Liver (tissue), 3 donors: Measurements from ENCODE around the gene ZMYND8.
A peak's percentile ranks its signal among the peaks of the same experiment; 100 is the strongest.

Source experiments
- ATF3 ChIP-seq: IDR thresholded peaks from 2 replicates; pipeline ENCODE4 v1.6.1; 2016; ENCODE audit warnings: antibody characterized with exemption
- CTCF ChIP-seq: fragments of 150-350 bp; IDR thresholded peaks from 2 replicates; pipeline ENCODE4 v1.5.1; 2017; ENCODE audit warnings: improper control_type of control experiment, low read depth, low read length; ENCODE audit not compliant: missing input control
- HNF4G ChIP-seq: IDR thresholded peaks from 2 replicates; pipeline ENCODE4 v1.6.1; 2016; ENCODE audit warnings: antibody characterized with exemption
- JUND ChIP-seq, 2 donors: IDR thresholded peaks; 2 replicates each; pipeline ENCODE4 v1.6.1; 2016; ENCODE audit warnings: antibody characterized with exemption in 2 of 2
- MAX ChIP-seq: IDR thresholded peaks from 2 replicates; pipeline ENCODE4 v1.6.1; 2016; ENCODE audit warnings: antibody characterized with exemption
- RAD21 ChIP-seq, 2 donors: IDR thresholded peaks; 2 replicates each; pipeline ENCODE4 v1.6.1; 2016; ENCODE audit warnings: antibody characterized with exemption in 2 of 2, mild to moderate bottlenecking in 2 of 2
- SP1 ChIP-seq: IDR thresholded peaks from 2 replicates; pipeline ENCODE4 v1.6.1; 2018; ENCODE audit warnings: antibody characterized with exemption, mild to moderate bottlenecking
- TAF1 ChIP-seq: conservative IDR thresholded peaks from 2 replicates; pipeline ENCODE4 v1.6.1; 2016; ENCODE audit warnings: antibody characterized with exemption, mild to moderate bottlenecking
- YY1 ChIP-seq: IDR thresholded peaks from 2 replicates; pipeline ENCODE4 v1.6.1; 2016; ENCODE audit warnings: antibody characterized with exemption, mild to moderate bottlenecking
- TF ChIP-seq, protein P1 (sequence below): IDR thresholded peaks from 2 replicates; pipeline ENCODE4 v1.6.1; 2016; ENCODE audit warnings: antibody characterized with exemption, mild to moderate bottlenecking
- TF ChIP-seq, protein P2 (sequence below): IDR thresholded peaks from 2 replicates; pipeline ENCODE4 v1.6.1; 2016; ENCODE audit warnings: antibody characterized with exemption
- donor health status: healthy.
- donor health status: healthy.

DNA sequence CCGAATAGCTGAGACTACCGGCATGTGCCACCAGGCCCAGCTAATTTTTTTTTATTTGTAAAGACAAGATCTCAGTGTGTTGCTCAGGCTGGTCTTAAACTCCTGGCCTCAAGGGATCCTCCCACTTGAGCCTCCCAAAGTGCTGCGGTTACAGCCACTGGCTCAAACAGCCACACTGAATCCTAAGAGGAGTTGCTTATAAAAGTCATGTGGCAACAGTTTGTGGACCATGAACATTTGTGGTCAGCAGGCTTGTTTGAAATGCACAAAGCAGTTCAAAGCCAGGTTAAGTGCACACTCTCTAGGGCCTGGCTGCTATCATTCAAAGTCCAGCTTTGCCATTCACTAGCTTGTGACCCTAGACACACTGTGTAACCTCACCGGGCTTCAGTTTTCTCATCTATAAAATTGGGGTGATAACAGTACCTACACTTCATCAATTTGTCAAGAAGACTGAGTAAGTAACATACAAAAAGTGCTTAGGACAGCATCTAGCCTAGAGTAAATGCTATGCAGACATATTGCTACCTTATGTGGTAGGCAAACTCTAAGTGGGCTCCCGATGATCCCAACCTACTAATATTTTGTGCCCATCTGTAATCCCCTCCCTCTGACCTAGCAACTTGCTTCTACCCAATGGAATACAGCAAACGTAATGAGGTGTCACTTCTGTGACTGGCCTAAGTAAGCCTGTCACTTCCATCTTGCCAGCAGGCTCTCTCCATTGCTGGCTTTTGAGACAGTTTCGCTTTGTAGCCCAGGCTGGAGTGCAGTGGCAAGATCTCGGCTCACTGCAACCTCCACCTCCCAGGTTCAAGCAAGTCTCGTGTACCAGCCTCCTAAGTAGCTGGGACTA is 122.9 kb downstream of the ZMYND8 start:
- TF ChIP-seq JUND (IDR thresholded peaks at IDR 0.05) (peak in 1 of 2 donors; percentile 20), CTCF (no peak), SP1 (peak; percentile 87), RAD21 (IDR thresholded peaks at IDR 0.05) (peak in 1 of 2 donors; percentile 17), ATF3 (no peak), MAX (peak; percentile 13), TAF1 (no peak), HNF4G (peak; percentile 76), YY1 (no peak)
- TF ChIP-seq, protein P1, sequence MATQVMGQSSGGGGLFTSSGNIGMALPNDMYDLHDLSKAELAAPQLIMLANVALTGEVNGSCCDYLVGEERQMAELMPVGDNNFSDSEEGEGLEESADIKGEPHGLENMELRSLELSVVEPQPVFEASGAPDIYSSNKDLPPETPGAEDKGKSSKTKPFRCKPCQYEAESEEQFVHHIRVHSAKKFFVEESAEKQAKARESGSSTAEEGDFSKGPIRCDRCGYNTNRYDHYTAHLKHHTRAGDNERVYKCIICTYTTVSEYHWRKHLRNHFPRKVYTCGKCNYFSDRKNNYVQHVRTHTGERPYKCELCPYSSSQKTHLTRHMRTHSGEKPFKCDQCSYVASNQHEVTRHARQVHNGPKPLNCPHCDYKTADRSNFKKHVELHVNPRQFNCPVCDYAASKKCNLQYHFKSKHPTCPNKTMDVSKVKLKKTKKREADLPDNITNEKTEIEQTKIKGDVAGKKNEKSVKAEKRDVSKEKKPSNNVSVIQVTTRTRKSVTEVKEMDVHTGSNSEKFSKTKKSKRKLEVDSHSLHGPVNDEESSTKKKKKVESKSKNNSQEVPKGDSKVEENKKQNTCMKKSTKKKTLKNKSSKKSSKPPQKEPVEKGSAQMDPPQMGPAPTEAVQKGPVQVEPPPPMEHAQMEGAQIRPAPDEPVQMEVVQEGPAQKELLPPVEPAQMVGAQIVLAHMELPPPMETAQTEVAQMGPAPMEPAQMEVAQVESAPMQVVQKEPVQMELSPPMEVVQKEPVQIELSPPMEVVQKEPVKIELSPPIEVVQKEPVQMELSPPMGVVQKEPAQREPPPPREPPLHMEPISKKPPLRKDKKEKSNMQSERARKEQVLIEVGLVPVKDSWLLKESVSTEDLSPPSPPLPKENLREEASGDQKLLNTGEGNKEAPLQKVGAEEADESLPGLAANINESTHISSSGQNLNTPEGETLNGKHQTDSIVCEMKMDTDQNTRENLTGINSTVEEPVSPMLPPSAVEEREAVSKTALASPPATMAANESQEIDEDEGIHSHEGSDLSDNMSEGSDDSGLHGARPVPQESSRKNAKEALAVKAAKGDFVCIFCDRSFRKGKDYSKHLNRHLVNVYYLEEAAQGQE = no peak
- TF ChIP-seq, protein P2, sequence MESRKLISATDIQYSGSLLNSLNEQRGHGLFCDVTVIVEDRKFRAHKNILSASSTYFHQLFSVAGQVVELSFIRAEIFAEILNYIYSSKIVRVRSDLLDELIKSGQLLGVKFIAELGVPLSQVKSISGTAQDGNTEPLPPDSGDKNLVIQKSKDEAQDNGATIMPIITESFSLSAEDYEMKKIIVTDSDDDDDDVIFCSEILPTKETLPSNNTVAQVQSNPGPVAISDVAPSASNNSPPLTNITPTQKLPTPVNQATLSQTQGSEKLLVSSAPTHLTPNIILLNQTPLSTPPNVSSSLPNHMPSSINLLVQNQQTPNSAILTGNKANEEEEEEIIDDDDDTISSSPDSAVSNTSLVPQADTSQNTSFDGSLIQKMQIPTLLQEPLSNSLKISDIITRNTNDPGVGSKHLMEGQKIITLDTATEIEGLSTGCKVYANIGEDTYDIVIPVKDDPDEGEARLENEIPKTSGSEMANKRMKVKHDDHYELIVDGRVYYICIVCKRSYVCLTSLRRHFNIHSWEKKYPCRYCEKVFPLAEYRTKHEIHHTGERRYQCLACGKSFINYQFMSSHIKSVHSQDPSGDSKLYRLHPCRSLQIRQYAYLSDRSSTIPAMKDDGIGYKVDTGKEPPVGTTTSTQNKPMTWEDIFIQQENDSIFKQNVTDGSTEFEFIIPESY = no peak
